Astrocyte (in vitro differentiated cells and primary cell): Measurements from ENCODE around the gene SCGB1D2. TPM values are rescaled to one million over a fixed set of nuclear protein-coding genes. Genes with fewer than 3 reads are reported as not detected.

Experiments used
- DNase-seq: peaks from one replicate; pipeline ENCODE4 v3.0.0-alpha.2; 2010; ENCODE audit warnings: low read depth
- FAIRE-seq: peaks from 2 replicates; lab custom pipeline; 2011; peaks lifted over from hg19 to GRCh38; lab: Jason Lieb, UNC
- H2AFZ ChIP-seq: 2 replicates; pipeline ENCODE4 v1.6.0; 2012; ENCODE audit warnings: low read depth, low read length, inconsistent platforms
- H3K27ac ChIP-seq: 2 replicates; pipeline ENCODE4 v1.5.1; 2011; ENCODE audit warnings: low read depth, low read length, inconsistent platforms
- H3K27me3 ChIP-seq: 2 replicates; pipeline ENCODE4 v1.6.0; 2011; ENCODE audit warnings: low read length, inconsistent platforms; ENCODE audit not compliant: insufficient read depth
- H3K36me3 ChIP-seq: 2 replicates; pipeline ENCODE4 v1.5.1; 2011; ENCODE audit warnings: low read length, inconsistent platforms; ENCODE audit not compliant: insufficient read depth
- H3K4me1 ChIP-seq: 2 replicates; pipeline ENCODE4 v1.5.1; 2011; ENCODE audit warnings: low read length, inconsistent platforms; ENCODE audit not compliant: insufficient read depth
- H3K4me2 ChIP-seq: 2 replicates; pipeline ENCODE4 v1.6.0; 2012; ENCODE audit warnings: low read length, inconsistent platforms
- H3K4me3 ChIP-seq: 2 replicates; pipeline ENCODE4 v1.5.1; 2011; ENCODE audit warnings: low read depth, mild to moderate bottlenecking, low read length, inconsistent platforms; ENCODE audit not compliant: insufficient read depth
- H3K79me2 ChIP-seq: 2 replicates; pipeline ENCODE4 v1.6.0; 2012; ENCODE audit warnings: mild to moderate bottlenecking, low read length, inconsistent platforms; ENCODE audit not compliant: insufficient read depth
- H3K9ac ChIP-seq: 2 replicates; pipeline ENCODE4 v1.6.0; 2012; ENCODE audit warnings: mild to moderate bottlenecking, low read length, inconsistent platforms
- H3K9me3 ChIP-seq: 2 replicates; pipeline ENCODE4 v1.5.1; 2012; ENCODE audit warnings: low read depth, mild to moderate bottlenecking, low read length, inconsistent platforms; ENCODE audit not compliant: insufficient read depth
- H4K20me1 ChIP-seq: 2 replicates; pipeline ENCODE4 v1.6.0; 2012; ENCODE audit warnings: low read length, inconsistent platforms; ENCODE audit not compliant: insufficient read depth
- H3K27ac Mint-ChIP-seq: one replicate; pipeline ENCODE4 v1.8.0; 2021; ENCODE audit warnings: mild to moderate bottlenecking, mixed read lengths; ENCODE audit not compliant: unreplicated experiment
- H3K27me3 Mint-ChIP-seq: one replicate; pipeline ENCODE4 v1.8.0; 2021; ENCODE audit warnings: low read depth, mixed read lengths; ENCODE audit not compliant: unreplicated experiment
- H3K36me3 Mint-ChIP-seq: one replicate; pipeline ENCODE4 v1.8.0; 2021; ENCODE audit warnings: low read depth, mixed read lengths; ENCODE audit not compliant: unreplicated experiment
- H3K4me1 Mint-ChIP-seq: one replicate; pipeline ENCODE4 v1.8.0; 2021; ENCODE audit warnings: low read depth, mixed read lengths; ENCODE audit not compliant: unreplicated experiment
- H3K4me3 Mint-ChIP-seq: one replicate; pipeline ENCODE4 v1.8.0; 2021; ENCODE audit warnings: mild to moderate bottlenecking, moderate library complexity, mixed read lengths; ENCODE audit not compliant: unreplicated experiment
- H3K9me3 Mint-ChIP-seq: one replicate; pipeline ENCODE4 v1.8.0; 2021; ENCODE audit warnings: mild to moderate bottlenecking, mixed read lengths; ENCODE audit not compliant: unreplicated experiment
- CTCF ChIP-seq: IDR thresholded peaks from 2 replicates; pipeline ENCODE4 v1.5.1; 2011; ENCODE audit warnings: low read depth, mild to moderate bottlenecking, inconsistent platforms, low read length, moderate library complexity; ENCODE audit not compliant: insufficient read depth
- EZH2 ChIP-seq: IDR thresholded peaks from 2 replicates; pipeline ENCODE4 v1.6.1; 2012; ENCODE audit warnings: mild to moderate bottlenecking, low read length, inconsistent platforms; ENCODE audit not compliant: insufficient read depth
- total RNA-seq: library from RNA; stranded (reverse); gene quantifications from 2 replicates; pipeline ENCODE4 v1.2.1, GENCODE V29; 2021

The SCGB1D2 gene
- total RNA-seq, 1 donor from 2014 or later = not detected

- H3K4me1 ChIP-seq = no peaks in the 10 kb centered on the region
- Mint-ChIP-seq H3K27ac (no peak overlapping the region), H3K36me3 (no peaks in the 10 kb centered on the region), H3K9me3 (peaks cover 5% of the 10 kb centered on the region), H3K27me3 (peaks cover 7% of the 10 kb centered on the region), H3K4me1 (no peaks in the 10 kb centered on the region), H3K4me3 (no peak overlapping the region)
- FAIRE-seq (no peak), DNase-seq (peak; percentile 12)
- H4K20me1 ChIP-seq = no peaks in the 10 kb centered on the region
- H3K9ac ChIP-seq = no peak overlapping the region
- no peaks in the 10 kb centered on the region for H3K36me3 ChIP-seq
- H3K27ac ChIP-seq = no peak overlapping the region
- no peak overlapping the region for H3K4me3 ChIP-seq
- H3K9me3 ChIP-seq = no peaks in the 10 kb centered on the region
- no peaks in the 10 kb centered on the region for H3K79me2 ChIP-seq
- H2AFZ ChIP-seq = no peak overlapping the region
- no peaks in the 10 kb centered on the region for H3K27me3 ChIP-seq
- no peak overlapping the region for H3K4me2 ChIP-seq
- no peak for TF ChIP-seq EZH2
- TF ChIP-seq CTCF = no peak
These were observed 24.5 kb downstream of the SCGB1D2 start for GRCh38 chr11:62266558-62266957.

- FAIRE-seq (no peak), DNase-seq (no peak)
- Histone ChIP-seq H3K9ac (no peak overlapping the region), H3K27ac (no peak overlapping the region), H2AFZ (no peak overlapping the region), H4K20me1 (no peaks in the 10 kb centered on the region), H3K4me3 (no peak overlapping the region), H3K27me3 (no peaks in the 10 kb centered on the region), H3K4me2 (no peak overlapping the region), H3K9me3 (no peaks in the 10 kb centered on the region), H3K79me2 (no peaks in the 10 kb centered on the region), H3K4me1 (no peaks in the 10 kb centered on the region), H3K36me3 (no peaks in the 10 kb centered on the region)
- peaks cover 7% of the 10 kb centered on the region for H3K27me3 Mint-ChIP-seq
- H3K4me1 Mint-ChIP-seq = no peaks in the 10 kb centered on the region
- H3K36me3 Mint-ChIP-seq = no peaks in the 10 kb centered on the region
- H3K9me3 Mint-ChIP-seq = peaks cover 5% of the 10 kb centered on the region
- H3K4me3 Mint-ChIP-seq = no peak overlapping the region
- H3K27ac Mint-ChIP-seq = no peak overlapping the region
- TF ChIP-seq EZH2 (no peak), CTCF (no peak)
These were observed 25.0 kb downstream of the SCGB1D2 start for GRCh38 chr11:62267050-62267449.

GRCh38 chr11:62267576-62267975 is 25.5 kb downstream of the SCGB1D2 start:
- H3K36me3 ChIP-seq = no peaks in the 10 kb centered on the region
- H3K4me2 ChIP-seq = no peak overlapping the region
- H3K9me3 ChIP-seq = no peaks in the 10 kb centered on the region
- no peaks in the 10 kb centered on the region for H4K20me1 ChIP-seq
- no peak overlapping the region for H3K27ac ChIP-seq
- FAIRE-seq (no peak), DNase-seq (no peak)
- H3K4me3 ChIP-seq = no peak overlapping the region
- no peak overlapping the region for H2AFZ ChIP-seq
- no peaks in the 10 kb centered on the region for H3K4me1 ChIP-seq
- H3K27ac Mint-ChIP-seq = no peak overlapping the region
- H3K27me3 ChIP-seq = no peaks in the 10 kb centered on the region
- no peak overlapping the region for H3K4me3 Mint-ChIP-seq
- peaks cover 5% of the 10 kb centered on the region for H3K9me3 Mint-ChIP-seq
- TF ChIP-seq CTCF = no peak
- no peak for TF ChIP-seq EZH2
- no peaks in the 10 kb centered on the region for H3K36me3 Mint-ChIP-seq
- H3K4me1 Mint-ChIP-seq = no peaks in the 10 kb centered on the region
- H3K27me3 Mint-ChIP-seq = peaks cover 7% of the 10 kb centered on the region
- H3K79me2 ChIP-seq = no peaks in the 10 kb centered on the region
- no peak overlapping the region for H3K9ac ChIP-seq
